NCI-H2227 treated with DMSO at 0.1 percent for 48 hours (cell line): Measurements from ENCODE around the gene RRP1.

Source experiments
- DNase-seq: peaks from one replicate; lab custom pipeline; 2025; lab: John Stamatoyannopoulos, UW

The RRP1 gene

DNA sequence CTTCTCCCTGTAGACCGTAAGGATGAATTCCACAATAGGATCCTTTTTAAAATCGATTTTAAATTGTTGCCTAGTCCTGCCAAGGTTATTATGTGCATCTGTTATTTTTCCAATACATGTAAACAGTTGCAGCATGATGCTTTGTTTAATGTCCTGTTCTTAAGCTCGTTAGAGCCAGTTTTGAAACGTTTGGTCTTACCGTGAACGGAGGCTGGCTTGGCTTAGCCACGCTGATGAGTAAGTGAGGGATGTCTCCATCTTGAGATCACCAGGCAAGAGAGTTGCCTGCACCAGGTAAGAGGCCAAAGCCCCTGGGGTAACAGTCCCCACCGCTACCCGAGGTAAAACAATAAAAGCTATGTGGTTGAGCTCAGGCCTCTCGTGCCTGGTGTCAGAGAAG lies 30.6 kb upstream of the RRP1 start:
- no peak for DNase-seq

DNA sequence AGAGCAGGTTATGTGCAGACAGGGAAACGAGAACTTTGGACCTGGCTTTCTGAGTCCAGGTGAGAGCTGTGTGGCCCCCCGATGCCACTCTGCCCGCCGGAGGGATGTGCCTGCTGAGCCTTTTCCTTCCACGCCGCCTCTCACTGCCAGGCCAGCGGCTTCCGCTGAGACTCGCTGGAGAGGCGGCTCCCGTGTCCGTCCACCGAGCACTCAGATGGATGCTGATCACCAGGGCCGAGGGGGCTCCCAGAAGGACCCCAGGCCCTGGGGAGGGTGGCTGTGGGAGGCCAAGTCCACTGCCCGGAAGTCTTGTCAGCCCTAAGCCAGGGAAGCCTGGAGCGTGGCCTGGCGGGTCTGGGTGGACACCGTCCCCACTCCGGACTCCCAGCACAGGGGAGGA lies 29.7 kb upstream of the RRP1 start:
- DNase-seq = no peak

DNA sequence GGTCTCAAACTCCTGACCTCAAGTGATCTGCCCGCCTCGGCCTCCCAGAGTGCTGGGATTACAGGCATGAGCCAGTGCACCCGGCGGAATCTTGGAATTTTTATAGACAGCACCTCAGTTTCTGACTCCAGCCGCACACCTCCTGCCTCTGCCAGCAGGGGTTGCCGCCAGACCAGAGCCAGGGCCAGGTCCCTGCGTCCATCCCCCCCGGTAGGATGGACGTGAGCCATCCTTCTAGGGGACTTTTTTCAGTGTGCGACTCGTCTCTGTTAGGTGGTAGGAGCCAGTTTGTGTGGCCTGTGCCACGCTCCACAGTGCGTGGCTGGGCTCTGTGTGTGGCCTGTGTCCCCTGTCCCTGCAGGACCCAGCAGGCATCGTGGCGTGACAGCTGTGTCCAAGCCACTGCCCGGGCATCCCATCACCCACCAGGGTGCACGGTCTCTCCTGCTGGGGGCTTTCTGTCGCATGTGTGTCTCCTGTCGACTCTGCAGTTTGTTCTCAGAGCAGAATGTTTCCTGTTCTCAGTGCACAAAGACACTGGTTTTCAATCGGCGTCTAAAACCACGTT lies 28.9 kb upstream of the RRP1 start:
- no peak for DNase-seq

DNA sequence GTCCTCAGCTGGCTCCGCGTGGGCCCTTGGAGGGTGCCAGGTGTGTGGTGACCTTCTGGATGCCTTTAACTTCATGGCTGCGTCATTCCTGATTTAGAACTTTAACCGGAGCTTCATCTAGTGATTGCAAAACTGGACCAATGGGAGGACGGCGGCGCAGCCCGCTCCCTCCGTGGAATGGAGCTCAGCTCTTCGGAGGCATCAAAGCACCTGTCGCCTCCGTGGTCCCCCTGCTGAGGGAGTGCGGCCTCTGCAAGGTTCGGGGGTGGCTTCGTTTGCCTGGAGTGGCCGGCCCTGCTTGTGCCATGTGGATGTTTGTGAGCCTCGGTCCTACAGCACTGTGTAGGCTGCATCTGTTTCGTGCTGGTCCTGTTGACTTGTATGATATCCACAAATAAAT lies 27.5 kb upstream of the RRP1 start:
- DNase-seq = no peak

DNA sequence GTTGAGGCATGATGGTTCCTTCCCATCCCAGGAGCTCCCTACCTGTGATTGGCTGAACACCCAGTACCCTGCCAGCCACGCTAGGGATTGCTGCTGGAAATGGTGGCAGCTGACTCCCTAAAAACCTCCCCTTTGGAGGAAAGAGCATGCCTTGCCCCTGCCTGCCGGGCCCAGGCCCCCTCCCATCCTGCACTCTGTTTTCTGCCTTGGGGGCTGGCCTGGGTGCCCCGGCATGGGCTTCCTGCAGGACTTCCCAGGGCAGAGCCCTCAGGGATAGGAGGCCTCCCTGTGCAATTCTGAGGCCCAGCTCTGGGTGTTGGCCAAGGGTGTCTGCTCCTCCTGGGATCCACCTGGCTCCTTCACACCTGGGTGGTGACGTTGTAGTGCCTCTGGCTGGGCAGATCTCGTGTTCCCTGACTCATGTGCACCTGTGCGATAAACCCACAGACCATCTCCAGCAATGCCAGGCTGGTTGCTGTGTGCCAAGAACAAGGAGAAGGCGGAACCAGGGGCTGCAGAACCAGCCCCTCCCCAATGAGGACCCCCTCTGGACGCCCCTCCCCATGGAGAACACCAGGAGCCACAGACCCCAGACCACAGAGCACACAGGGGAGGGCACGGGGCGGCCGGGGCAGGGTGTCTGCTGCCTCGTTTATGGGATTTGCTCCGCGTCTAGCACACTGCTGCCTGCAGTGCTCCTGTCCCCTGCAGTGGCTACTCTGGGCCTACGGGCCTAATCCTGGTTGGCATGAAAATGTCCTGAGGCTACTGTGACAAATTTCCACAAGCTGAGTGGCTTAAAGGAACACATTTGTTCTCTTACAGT lies 26.9 kb upstream of the RRP1 start:
- DNase-seq = no peak

DNA sequence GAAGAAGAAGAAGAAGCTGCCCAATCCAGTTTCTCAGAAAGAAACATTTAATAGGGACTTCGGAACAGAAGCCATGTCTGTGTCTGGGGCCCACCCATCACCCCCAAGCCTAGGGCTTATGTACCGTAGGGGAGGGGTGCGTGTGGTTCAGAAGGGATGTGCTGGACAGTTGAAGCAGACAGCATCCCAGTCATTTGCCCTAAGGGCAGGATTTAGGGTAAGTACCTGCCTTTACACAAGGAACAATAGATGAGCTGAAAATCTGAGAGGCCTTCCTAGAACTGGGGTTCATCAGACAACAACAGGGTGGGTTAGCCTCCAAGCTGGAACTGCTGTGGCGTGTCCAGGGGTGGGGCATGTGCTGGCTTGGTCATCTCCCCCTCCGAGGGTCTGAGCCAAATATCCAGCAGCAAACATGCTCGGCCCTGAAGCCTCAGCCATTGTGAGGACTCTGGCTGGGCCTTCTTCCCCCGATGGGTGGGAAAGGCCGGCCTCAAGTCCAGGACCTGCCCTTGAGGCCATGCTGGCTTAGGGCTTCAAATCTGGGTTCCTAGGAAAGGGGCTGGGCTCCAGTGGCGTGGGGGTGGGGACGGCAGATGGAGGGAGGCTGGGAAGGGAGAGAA lies 25.4 kb upstream of the RRP1 start:
- no peak for DNase-seq

DNA sequence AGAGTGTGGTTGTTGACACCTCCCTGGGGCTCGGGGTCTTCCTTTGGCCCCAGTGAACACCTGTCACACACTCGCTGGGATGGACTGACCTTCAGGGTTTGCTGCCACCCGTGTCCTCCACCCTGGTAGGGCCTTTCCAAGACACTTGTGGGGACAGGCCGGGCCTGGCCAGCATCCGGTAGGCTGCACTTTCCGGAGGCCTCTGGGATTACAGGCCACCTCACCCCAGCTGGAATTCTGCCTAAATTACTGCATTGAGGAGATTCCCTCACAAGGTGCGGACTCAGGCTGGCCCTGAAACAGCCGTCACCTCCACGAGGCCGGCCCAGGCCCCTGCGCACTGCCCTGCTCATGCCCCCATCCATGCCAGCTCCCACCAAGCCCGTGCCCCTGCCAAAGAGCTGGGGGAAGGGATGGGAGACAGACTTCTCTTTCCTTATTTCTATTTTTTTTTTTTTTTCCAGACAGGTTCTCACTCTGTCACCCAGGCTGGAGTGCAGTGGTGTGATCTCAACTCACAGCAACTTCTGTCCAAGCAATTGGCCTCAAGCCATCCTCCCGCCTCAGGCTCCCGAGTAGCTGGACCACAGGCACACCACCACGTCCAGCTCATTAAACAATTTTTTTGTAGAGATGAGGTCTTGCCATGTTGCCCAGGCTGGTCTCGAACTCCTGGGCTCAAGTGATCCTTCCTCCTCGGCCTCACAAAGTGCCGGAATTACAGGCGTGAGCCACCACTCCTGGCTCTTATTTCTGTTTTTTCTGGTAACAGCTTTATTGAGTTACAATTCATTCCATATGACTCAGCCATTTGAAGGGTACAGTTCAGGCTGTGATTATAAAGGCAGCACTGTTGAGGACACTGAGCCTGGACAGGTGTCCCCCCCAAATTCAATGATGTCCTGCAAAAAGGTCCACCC lies 24.5 kb upstream of the RRP1 start:
- no peak for DNase-seq

DNA sequence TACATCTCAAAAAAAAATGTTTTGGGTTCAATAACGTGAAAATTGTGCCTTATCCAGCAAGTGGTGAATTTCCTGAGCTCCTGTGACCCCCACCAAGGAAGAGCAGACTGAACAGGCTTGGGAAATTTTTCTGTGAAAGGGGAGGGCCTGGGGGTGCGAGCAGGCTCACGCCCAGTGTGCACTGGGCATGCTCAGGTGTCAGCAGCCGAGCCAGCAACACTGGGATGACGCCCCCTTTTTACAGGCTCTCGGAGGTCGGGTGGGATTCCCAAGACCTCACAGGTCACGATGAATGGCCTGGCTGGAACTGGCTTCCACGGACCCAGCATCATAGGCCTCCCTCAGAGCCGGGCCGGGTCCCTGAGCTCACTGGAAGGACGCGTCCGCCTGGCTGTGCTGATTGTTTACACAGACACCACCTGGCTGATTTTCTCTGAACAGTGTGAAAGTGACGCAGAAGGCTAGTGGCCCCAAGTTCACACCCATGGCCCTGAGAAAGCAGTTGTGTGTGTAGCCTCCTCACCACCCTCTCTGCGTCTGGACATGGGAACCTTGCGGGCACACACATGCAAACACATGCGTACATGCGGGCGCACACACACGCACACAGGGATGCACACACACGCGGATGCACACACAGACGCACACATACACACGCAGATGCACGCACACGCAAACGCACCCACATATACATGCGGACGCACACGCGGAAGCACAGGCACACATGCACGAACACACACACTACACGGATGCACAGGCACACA lies 22.5 kb upstream of the RRP1 start:
- no peak for DNase-seq

DNA sequence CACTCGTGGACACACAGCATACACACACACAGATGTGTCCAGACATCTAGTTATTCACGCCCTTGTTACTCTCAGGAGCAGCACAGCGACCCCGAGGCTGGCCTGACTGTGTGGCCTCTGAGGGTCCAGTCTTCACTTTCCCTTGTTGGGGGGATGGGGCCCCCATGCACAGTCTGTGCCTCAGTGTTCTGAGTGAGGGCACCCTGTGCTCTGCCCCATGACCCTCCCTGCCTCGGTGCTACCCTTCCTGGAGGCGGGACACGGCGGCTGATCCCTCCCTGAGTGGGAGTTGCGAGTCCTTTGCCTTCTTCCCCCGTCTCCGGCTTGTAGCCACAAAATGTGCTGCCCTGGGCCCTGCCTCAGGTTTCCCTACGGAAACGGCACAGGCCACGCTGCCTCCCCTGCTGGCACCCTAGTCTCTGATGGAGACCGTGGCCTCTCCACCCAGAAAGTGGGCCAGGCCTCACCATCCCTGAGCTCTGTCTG lies 21.8 kb upstream of the RRP1 start:
- no peak for DNase-seq

DNA sequence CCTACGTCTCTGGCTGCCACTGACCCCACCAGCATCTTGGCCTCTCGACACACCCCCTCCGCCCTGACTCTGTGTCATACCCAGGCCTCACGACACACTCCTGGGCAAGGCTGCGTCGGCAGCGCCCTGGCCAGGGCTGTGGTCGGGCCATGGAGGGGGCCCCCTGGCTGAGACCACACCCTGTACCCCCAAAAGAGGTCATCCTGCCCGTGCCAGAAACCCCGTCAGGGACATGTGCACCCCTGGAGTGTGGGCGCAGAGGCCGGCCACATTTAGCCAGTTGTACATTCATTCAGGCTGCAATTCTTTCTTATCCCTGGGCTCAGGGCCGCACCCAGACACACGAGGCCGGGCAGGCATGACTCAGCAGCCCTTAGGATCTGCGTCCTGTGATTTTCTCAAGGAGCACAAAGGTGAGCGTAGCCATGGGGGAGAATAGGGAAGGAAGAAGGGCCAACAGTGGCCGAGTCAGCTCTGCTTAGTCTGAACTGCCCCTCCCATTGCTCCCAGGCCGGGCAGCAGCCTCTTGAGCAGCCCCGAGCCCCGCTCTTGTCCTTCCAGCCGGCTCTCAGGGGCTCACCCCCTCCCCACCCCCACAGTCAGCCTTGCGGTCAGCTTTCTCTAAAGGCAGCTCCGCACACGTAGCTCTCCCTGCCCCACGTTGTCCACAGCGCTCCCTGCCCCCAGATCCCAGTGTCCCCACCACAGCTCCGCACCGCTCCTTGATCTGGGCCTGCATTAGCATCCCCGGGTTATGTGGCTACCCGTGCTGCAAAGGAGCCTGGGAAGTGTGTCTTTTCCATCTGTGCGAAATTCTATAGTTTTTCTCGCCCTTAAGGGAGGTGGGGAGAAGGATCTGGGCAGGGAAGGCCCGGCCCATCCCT lies 21.2 kb upstream of the RRP1 start:
- no peak for DNase-seq

DNA sequence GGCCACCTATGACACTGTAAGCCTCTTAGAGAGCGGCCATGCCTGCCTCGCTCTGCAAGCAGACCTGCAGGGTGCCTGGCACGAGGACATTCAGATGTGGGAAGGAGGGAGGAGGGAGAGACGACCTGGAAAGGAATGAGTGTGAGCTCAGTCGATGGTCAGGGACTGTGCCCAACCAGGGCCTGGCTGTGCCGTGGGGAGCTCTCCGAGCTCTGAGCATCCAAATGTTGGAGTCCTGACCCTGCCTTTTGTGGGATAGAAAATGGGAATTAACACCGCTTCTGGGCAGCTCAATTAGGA lies 20.6 kb upstream of the RRP1 start:
- DNase-seq = no peak

DNA sequence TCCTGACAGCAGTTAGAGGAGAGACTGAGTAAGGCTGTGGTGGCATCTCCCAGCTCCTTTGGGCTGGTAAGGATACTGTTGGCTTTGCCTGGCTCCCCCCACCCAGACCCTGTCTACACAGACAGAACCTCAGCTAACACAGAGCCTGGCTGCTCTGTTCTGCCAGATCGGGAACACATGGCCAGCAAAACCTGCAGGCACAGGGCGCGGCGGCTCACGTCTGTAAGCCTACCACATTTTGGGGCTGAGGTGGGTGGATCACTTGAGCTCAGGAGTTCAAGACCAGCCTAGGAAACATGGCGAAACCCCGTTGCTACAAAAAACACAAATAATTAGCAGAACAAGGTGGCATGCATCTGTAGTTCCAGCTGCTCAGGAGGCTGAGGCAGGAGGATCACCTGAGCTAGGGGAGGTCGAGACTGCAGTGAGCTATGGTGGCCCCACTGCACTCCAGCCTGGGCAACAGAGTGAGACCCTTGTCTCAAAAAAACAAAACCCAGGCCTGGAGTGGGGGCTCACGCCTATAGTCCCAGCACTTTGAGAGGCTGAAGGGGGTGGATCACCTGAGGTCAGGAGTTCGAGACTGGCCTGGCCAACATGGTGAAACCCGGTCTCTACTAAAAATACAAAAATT lies 19.9 kb upstream of the RRP1 start:
- no peak for DNase-seq

DNA sequence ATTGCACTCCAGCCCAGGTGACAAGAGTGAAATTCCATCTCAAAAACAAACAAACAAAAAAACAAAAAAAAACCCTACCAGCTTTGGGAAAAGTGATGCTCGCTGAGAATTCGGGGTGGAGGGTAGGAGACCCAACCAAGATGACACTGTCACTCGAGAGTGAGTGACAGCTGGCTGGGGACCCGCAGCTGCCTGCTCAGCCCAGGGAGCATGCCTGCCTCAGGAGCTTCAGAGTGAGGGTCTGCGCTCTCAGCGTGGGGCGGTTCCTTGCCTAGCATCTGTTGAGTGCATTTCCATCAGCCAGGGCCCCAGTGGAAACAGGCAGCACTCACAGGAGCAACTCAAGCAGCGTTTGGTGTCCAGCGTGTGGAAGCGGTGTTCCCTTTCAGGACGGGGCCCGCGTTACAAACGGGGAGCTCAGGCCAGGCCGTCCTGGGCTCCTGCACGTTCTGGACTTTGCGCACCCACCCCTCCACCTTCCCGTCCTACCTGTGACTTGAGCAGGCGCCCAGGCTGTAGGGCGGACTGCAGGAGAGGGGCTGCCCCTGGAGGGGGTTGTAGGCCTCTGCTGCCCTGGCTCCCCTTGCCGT lies 19.2 kb upstream of the RRP1 start:
- DNase-seq = no peak

DNA sequence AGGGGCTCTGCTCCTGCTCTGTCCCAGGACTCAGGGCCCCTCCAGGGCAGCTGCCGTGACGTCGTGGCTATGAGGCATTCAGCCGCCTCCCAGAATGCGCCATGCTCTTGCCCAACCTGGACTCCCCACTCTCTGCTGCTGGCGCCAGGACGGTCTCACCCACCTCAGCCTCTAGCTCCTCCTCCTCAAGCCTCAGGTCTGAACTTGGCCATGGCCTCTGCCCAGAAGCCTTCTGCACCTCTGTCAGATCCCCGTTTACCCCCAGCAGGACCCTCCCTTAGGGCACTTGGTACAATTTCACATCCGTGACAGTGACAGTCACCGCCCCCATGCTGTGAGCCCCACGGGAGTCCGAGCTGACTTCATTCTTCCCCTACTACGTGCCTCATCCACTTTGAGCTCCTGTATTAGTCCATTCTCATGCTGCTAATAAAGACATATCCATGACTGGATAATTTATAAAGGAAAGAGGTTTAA lies 18.1 kb upstream of the RRP1 start:
- DNase-seq = no peak

DNA sequence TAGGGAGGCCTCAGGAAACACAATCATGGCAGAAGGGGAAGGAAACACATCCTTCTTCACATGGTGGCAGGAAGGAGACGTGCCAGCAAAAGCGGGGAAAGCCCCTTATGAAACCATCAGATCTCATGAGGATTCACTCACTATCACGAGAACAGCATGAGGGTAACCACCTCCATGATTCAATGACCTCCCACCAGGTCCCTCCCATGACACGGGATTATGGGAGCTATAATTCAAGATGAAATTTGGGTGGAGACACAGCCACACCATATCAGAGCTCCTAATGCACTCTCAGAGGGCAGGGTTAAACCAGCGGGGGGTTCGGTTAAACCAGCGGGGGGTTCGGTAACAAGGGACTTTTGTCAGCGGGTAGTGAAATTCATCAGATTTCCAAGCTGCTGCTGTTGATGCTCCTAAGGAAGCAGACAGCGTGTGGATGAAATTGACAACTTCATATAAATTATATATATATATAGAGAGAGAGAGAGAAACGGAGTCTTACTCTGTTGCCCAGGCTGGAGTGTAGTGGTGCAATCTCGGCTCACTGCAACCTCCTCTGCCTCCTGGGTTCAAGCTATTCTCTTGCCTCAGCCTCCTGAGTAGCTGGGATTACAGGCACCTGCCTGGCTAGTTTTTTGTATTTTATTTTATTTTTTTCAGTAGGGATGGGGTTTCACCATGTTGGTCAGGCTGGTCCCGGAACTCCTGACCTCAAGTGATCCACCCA lies 17.5 kb upstream of the RRP1 start:
- no peak for DNase-seq

DNA sequence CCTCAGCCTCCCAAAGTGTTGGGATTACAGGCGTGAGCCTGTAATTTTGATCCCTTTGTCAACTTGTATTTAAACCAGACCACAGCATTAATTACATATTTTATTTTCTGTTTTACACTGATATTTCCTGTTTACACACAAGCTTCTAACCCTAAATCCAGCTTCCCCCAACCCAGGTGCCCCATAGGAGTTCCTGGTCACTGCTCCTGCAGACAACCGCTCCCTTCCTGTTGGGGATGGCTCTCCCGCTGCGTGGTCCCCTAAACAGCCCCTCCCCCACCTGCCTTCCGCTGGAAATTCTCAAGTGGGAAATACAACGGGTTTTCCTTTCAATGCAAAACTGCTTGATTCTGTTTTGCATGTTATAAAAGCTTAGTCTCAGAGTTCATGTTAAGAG lies 17.0 kb upstream of the RRP1 start:
- no peak for DNase-seq

DNA sequence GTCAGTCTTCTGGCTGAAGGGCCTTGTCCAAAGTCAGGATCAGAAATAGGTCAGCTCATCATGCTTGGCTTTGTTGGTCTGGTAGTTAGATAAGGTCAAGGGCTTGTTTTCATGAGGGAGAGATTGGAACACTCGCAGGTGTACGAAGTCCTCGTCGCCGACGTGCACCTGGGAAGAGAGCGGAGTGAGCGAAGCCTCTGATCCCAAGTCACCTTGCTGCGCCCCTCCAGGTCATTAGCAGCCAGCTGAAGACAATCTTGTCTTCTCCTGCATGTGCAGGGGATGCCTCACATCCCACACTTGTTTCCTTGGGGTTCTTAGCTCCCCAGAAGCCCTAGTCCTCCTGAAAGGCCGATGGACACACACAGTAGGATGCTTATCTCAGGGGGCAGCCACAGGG lies 15.2 kb upstream of the RRP1 start:
- DNase-seq = no peak

DNA sequence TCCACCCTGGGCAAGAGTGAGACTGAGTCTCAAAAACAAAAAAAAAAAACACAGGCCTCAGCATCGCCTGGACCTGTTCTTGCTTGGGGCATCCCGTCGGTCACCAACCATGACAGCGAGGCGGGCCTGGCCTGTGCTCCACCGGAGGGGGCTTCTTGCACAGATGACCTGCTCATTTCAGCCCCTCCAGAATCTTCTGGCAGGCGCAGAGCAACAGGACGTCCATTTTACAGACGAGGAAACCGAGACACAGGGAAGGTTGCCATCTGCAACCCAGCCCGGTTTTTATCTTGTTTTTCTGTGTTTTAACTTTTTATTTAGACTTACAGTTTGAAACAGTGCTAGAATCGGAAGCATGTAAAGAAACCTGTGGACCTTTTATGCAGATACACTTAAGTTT lies 14.2 kb upstream of the RRP1 start:
- no peak for DNase-seq

DNA sequence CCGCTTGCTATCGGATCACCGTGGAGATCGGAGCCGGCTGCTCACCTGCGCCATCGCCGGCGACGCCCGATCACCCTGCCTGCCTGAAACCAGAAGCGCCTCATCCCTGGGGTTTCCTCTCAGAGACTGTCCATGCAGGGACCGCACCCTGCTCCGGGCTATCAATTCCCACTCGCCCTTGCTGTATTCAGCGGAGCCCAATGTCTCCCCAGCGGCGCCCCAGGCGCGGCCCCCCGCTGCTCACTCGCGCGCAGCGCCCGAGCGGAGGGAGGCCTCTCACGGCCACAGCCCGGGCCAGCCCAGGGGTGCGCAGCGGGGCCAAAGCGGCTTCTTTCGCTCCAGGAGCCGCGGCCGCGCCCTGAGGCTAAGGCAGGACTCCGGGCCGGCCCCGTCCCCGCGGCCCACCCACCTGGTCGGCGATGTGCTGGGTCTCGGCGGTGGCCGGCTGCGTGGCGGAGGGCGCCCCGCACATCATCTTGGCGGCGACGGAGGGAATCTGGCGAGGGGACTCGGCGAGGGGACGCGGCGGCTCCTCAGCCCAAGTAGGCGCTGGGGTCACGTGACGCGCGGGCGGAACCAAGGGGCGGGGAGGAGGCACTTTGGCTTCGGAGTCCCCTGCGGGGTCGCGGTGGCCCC lies 13.5 kb upstream of the RRP1 start, which contains the start of gene CSTB:
TSS of gene CSTB (minus strand) at position 514 of the 636 bp plus-strand sequence. CDS start at position 475, 39 bp downstream.
- DNase-seq = peak; percentile 66
